Measurements from ENCODE around the gene SPATA9. TPM values are rescaled to one million over a fixed set of nuclear protein-coding genes. Genes with fewer than 3 reads are reported as not detected.

SPATA9 gene
- total and polyA plus RNA-seq, 2 donors (not counting 3 experiments of a cell fraction or from before 2014, with no cell fraction given), result 0.07 TPM; not detected in 1

- BruUV-seq (replicated peaks), result no TSS peak
- POLR2A ChIA-PET, result interaction anchor here (1.4 kb wide), 1 partner anchor 64 kb away, joined by 4 read pairs; the partner anchor contains the start of gene RHOBTB3
- Histone ChIP-seq H3K9me3 (replicated peaks; ENCODE audit: control insufficient read depth, insufficient read depth, low read length) (no peaks in the 10 kb centered on the region), H3K79me2 (ENCODE audit: control insufficient read depth, insufficient read depth, low read length) (no peaks in the 10 kb centered on the region), H3K36me3 (ENCODE audit: control insufficient read depth in 2 of 2, extremely low read depth in 1 of 2, insufficient read depth in 2 of 2, low read length in 2 of 2) (no peaks in the 10 kb centered on the region), H3K9me1 (replicated peaks; ENCODE audit: control insufficient read depth, extremely low read depth, insufficient read depth, low read length) (no peaks in the 10 kb centered on the region), H3K4me2 (ENCODE audit: insufficient read depth, low read length) (no peak overlapping the region), H3K4me1 (ENCODE audit: control insufficient read depth, extremely low read depth, insufficient read depth, low read length) (peaks cover 23% of the 10 kb centered on the region), H3K9ac (replicated peaks; ENCODE audit: extremely low read depth, insufficient read depth, low read length) (no peak overlapping the region), H4K20me1 (replicated peaks; ENCODE audit: control insufficient read depth, extremely low read depth, insufficient read depth, low read length) (no peaks in the 10 kb centered on the region), H3K4me3 (replicated peaks in 1 of 3; ENCODE audit: insufficient read depth in 1 of 3, low read depth in 1 of 3, low read length in 3 of 3) (no peak overlapping the region), H2AFZ (ENCODE audit: low read depth, low read length) (no peak overlapping the region), H3K27me3 (ENCODE audit: control insufficient read depth in 2 of 2, insufficient read depth in 2 of 2, low read length in 2 of 2) (no peaks in the 10 kb centered on the region), H3K27ac (ENCODE audit: insufficient read depth, low read depth, low read length) (no peak overlapping the region)
- CTCF ChIA-PET, result interaction anchor here (0.9 to 4.8 kb wide), 5 partner anchors 20 to 179 kb away, joined by 3 to 56 read pairs (median 4); partner anchors contain the start of gene RFESD
- DNase-seq (ENCODE audit: low read depth, low spot score), result no peak
- TF ChIP-seq CTCF (IDR thresholded peaks at IDR 0.05; ENCODE audit: extremely low read depth in 1 of 2, insufficient read depth in 1 of 2, low read depth in 1 of 2, low read length in 2 of 2) (no peak), GATA2 (IDR thresholded peaks at IDR 0.05; ENCODE audit: insufficient read depth, insufficient read length, low read depth, low read length) (no peak), FOS (IDR thresholded peaks at IDR 0.05; ENCODE audit: borderline replicate concordance, insufficient read depth, low read length) (no peak), POLR2AphosphoS5 (IDR thresholded peaks at IDR 0.05; ENCODE audit: insufficient read depth, low read depth, low read length) (no peak), MYC (IDR thresholded peaks at IDR 0.05; ENCODE audit: low read depth, low read length) (no peak), POLR2A (IDR thresholded peaks at IDR 0.05; ENCODE audit: low read depth, low read length) (no peak), EZH2 (IDR thresholded peaks at IDR 0.05; ENCODE audit: borderline replicate concordance, low read depth, low read length, severe bottlenecking) (no peak)
- no peak for FAIRE-seq
- intact Hi-C loops (cut with micrococcal nuclease) (no loop called here), dilution Hi-C loops (cut with MboI; ENCODE audit: extremely low pct_ligation_motif_present, low sequenced_read_pairs) (no loop called here)
Observed at GRCh38 chr5:95667061-95667618, 15.7 kb downstream of the SPATA9 start.
